HTR-8/SVneo (cell line): ENCODE measurements around the gene SMYD1.

Source experiments
- DNase-seq: peaks from one replicate; pipeline ENCODE4 v3.0.0; 2011; ENCODE audit warnings: low spot score, mixed read lengths; ENCODE audit not compliant: insufficient read length
- FAIRE-seq: peaks from 2 replicates; lab custom pipeline; 2011; peaks lifted over from hg19 to GRCh38; lab: Jason Lieb, UNC

Gene SMYD1

GRCh38 chr2:88115825-88116518 is 48.3 kb downstream of the SMYD1 start:
- no peak for FAIRE-seq
- DNase-seq = no peak

GRCh38 chr2:88116669-88117432 is 49.2 kb downstream of the SMYD1 start:
- FAIRE-seq (no peak), DNase-seq (no peak)

- DNase-seq (no peak), FAIRE-seq (no peak)
These were observed 50.3 kb downstream of the SMYD1 start for GRCh38 chr2:88117973-88118372.

- DNase-seq = no peak
- FAIRE-seq = peak; percentile 9
These were observed 54.1 kb downstream of the SMYD1 start for GRCh38 chr2:88121678-88122077.

GRCh38 chr2:88122141-88122884 is 54.7 kb downstream of the SMYD1 start:
- FAIRE-seq (no peak), DNase-seq (no peak)

- DNase-seq (no peak), FAIRE-seq (no peak)
These were observed 55.7 kb downstream of the SMYD1 start for GRCh38 chr2:88123164-88123974.

GRCh38 chr2:88123975-88124917 is 56.6 kb downstream of the SMYD1 start:
- FAIRE-seq = no peak

GRCh38 chr2:88125344-88125923 is 57.8 kb downstream of the SMYD1 start:
- DNase-seq (no peak), FAIRE-seq (no peak)

More at GRCh38 chr2:88123975-88124917, 56.6 kb downstream of the SMYD1 start:
- DNase-seq = no peak

GRCh38 chr2:88125924-88126771 is 58.5 kb downstream of the SMYD1 start:
- FAIRE-seq = no peak
- no peak for DNase-seq

GRCh38 chr2:88126772-88127637 is 59.4 kb downstream of the SMYD1 start:
- DNase-seq = no peak
- peak; percentile 57 for FAIRE-seq

GRCh38 chr2:88127638-88127887 is 59.9 kb downstream of the SMYD1 start:
- FAIRE-seq = no peak
- DNase-seq = no peak

GRCh38 chr2:88127888-88128653 is 60.4 kb downstream of the SMYD1 start, which contains the start of gene FABP1:
FABP1 (minus strand) TSS chr2:88128062; CDS start chr2:88128017, 45 bp downstream.
- FAIRE-seq (no peak), DNase-seq (no peak)

- no peak for FAIRE-seq
- DNase-seq = no peak
These were observed 61.2 kb downstream of the SMYD1 start for GRCh38 chr2:88128654-88129312.

GRCh38 chr2:88129313-88129959 is 61.8 kb downstream of the SMYD1 start:
- DNase-seq (no peak), FAIRE-seq (no peak)

- FAIRE-seq (no peak), DNase-seq (no peak)
These were observed 63.8 kb downstream of the SMYD1 start for GRCh38 chr2:88131201-88131998.
